GM18907 (cell line): ENCODE data around the gene TIGD3.

Experiments
- ATAC-seq: cut with Tn5 transposase; IDR thresholded peaks from one replicate; pipeline ENCODE4 v1.9.1; 2021; ENCODE audit warnings: mild to moderate bottlenecking, moderate library complexity; ENCODE audit not compliant: unreplicated experiment

The TIGD3 gene

DNA sequence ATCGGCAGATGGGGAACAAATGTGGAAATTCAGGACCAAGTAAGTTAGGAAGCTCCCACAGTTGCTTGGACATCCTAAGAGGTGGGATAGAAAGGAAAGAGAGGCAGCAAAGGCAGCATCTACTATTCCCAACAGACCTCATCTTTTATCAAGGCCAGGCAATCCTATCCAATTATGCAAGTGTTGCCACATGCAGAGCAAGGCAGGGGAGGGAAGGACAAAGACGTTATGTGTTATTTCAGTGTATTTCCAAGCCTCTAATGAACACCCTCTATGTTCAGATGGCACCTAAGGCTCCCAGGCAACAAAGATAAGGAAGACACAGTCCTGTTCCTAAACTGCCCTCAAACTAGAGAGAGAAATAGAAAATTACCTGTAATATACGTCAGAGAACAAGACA is 9.2 kb downstream of the TIGD3 start:
- no peak for ATAC-seq

DNA sequence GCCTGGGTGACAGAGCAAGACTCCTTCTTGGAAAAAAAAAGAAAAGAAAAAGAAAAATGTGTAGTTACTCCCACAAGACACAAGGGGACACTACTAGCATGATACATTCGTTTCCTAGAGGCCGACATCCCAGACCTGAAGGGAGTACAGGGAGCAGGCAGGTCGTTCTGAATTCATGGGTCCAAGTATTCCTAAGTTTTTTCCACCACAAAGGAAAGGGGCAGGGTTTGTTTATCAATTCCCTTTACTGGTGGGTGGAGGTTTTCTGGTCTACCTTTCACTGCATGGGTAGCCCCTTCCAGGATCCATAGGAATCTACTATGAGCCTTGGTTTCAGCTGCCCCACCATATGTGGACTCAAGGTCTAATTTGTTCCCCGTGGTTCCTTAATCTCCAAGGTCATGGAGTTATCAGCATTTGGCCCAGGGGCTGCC is 11.8 kb downstream of the TIGD3 start:
- ATAC-seq: no peak

DNA sequence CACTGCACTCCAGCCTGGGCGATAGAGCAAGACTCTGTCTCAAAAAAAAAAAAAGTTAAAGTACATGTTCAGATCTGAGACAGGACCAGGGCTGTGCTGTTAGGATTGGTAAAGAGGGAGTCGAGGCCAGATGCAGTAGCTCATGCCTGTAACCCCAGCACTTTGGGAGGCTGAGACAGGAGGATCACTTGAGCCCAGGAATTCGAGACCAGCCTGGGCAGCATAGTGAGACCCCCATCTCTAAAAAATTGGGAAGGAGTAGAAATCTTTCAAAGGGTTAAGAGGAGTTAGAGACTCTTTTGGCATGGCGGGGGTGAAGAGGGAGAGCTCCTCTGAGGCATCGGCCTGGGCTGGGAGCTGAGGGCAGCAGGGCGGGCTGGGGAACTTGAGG is 16.1 kb downstream of the TIGD3 start:
- ATAC-seq: no peak

DNA sequence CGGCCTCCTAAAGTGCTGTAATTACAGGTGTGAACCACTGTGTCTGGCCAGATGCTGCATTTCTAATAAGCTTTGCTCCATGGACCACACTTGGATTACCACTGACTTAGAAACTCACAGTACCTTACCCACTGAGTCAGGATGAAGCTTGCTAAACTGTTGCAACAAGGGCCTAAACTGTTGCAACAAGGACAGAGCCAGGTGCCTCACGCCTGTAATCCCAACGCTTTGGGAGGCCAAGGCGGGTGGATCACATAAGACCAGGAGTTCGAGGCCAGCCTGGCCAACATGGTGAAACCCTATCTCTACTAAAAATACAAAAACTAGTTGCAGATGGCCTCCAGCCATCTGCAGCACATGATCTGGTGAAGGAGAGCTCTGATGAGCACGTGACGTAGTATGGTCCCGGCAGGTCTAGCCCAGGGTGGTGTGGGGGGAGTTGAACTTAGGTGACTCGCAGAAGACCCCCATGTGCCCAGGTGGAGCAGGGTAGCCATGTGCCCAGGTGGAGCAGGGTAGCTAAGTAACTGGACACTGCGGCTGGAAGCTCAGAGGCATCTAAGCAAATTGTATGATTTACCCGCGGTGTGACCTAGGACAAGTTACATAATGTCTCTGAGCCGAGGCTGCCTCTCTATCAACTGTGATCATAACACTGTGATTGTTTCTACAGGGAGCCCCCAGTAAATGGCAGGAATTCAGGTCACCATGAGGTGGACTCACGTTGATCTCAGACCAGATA is 19.5 kb downstream of the TIGD3 start:
- no peak for ATAC-seq

DNA sequence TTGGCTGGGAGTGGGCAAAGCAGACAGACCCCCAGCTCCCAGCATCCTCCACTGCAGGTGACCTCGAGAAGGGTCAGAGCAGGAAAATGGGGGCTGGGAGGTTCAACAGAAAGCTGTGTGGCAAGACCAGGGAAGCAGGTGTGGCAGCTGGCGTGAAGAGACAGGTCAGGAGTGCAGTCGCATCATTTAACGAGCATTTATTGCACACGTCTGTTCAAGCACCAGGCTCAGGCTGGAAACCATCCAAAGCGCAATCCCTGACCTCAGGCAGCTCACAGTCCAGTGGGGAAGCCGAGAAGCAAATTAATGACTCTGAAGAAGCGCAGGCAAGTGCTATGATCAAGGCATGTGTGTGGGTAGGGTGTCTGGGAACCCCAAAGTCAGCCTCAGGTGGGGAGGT is 20.5 kb downstream of the TIGD3 start:
- no peak for ATAC-seq

DNA sequence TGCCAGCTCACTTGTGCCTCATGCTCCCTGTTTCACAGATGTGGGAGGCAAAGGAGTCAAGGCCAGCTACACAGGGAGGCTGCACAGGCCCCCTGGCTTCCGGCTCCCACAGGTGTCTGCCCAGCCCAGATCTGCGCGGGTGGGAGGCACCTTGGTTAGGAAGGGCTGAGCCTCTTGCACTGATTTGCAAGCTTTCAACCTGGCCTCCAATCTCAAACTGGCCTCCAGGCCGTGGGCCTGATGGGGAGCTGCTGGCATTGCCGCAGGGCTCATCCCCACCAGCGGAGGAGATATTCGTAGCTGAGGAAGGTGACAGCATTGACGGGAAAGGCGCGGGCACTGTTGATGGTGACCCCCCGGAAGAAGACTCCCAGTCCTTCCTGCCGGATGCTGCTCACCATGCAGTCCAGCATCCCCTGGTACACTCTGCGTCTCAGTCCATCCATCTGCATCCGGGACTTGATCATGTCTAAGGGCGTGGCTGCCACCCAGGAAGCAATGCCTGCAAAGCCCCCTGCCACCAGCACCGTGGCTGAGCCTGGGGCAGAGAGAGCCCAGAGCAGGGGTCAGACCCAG is 21.7 kb downstream of the TIGD3 start:
- no peak for ATAC-seq

DNA sequence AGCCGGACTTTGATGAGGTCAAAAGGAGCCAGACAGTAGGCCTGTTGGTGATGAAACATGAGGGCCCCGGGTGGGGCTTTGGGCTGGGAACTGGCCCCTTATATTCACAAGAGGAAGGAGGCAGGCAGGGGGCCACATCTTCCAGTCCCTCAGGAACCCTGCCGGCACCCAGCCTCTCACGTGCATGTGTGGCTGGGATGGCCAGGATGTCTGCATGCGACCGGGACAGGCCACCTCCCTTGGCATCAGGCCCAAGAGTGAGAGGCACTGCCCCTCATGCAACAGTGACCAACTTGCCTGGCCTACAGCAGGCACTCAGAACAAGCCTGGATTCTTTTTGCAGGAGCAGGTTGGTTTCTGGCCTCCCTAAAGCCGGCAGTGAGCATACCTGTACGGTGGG is 22.5 kb downstream of the TIGD3 start:
- ATAC-seq: no peak

DNA sequence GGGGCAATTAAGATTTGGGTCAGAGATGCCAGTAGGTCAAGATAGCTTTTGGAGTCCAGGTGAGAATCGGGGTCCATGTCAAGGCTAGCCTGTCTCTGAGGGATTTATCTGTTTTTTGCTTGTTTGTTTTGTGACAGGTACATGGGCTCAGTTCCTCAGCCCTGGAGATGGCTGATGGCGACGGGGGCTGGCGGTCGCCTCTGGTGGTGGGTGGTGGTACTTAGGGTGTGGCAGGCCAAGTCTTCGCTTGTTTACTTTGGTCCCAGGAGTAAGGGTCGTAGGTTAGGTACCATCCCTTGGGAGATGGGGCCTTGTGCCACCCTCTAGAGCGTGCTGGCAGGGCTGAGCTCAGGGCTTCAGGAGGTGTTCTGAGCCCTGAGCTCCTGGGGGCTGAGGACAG is 23.2 kb downstream of the TIGD3 start:
- ATAC-seq: no peak

DNA sequence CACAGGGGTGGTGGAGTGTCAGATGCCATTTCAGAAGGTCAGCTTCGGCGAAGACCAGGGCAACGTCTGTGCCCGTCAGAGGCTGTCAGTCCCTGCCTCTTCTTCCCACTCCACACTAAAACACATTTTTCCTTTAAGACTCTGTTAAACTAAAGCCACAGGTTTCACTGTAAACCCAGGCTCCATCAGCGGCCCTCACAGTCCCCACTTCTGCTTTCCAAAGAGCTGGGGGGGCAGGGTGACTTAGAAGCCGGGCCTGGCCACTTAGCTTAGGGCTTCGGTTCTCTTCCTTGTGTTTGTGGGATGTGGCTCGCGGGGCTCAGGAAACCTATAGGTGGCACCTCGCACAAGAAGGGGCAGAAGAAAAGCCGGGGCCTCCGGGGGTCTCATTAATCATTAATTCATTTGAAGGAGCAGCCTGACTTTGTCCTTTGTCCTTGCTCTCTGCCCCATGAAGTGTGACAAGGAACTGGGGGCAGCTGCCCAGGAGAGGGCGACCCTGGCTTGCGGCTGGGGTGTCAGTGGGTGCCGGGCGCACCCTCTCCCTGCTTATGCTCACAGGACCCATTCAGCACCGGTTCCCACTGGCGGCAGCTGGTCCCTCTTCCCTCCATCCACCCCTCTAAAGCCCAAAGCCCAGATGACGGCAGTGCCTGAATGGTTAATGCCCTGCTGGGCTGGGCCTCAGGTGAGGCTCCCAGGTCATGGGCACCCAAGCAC is 23.8 kb downstream of the TIGD3 start:
- no peak for ATAC-seq

DNA sequence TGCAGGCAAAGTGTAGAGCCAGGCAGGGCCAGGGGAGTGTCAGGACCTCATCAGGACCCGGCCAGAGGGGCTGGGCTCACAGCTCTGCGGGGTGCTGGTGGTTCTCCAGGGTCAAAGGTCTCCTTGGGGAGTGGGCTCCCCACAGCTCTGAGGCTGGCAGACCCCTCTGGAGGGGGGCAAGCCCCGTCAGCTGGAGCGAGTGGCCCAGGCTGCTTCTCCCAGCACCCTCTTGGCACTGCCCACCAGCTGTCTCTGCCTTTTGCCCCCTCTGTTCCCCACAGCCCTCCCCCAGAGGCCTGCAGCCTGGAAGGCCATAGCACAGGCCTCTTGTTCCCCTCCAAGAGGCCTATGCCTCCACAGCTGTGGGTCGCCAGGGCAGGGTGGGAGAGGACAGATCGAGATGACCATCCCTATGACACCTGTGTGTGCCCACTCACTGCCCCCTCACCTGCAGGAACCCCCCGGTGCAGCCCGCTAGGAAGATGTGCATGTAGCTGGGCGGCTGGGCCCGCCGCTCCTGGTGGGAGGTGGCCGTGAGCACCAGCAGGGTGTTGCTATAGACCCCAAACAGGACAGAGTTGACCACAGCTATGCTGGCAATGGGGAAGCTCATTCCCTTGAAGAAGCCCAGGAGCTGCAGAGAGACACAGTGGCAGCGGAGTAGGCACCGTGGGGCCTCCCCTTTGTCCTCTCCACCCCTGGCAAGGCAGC is 24.5 kb downstream of the TIGD3 start:
- ATAC-seq: no peak

DNA sequence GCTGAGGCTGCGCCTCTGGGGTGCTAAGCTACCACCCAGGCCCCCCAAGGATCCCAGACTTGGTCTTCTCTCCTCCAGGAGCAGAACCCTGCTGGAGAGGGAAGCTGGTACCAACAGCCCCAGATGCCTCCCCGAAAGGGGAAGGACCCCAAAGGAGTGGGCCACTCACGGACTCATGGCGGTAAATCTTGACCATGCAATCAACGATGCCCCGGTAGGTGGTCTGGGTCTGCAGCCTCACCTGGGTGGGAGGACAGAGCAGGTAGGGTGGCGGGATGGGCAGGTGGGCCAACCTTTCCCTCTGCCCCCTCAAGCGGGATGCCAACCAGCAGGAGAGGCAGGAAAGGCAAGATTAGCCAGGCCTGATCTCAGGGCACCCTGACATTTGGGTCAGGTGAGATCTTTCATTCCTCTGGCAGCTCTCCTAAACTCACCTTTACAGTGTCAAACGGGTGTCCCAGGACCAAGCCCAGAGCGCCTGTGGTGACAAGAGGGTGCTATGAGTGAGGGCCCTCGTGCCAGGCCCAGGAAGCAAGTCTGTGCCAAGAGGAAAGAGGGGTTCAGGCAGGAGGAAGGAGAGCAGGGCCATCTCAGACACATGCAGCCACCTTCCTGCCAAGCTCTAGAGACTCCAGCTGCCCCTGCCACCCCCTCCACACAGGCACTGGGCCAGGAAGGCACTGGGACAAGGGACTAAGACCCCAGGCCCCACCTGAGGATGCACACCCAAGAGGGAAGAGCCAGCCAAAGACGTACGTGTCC is 25.3 kb downstream of the TIGD3 start:
- no peak for ATAC-seq

DNA sequence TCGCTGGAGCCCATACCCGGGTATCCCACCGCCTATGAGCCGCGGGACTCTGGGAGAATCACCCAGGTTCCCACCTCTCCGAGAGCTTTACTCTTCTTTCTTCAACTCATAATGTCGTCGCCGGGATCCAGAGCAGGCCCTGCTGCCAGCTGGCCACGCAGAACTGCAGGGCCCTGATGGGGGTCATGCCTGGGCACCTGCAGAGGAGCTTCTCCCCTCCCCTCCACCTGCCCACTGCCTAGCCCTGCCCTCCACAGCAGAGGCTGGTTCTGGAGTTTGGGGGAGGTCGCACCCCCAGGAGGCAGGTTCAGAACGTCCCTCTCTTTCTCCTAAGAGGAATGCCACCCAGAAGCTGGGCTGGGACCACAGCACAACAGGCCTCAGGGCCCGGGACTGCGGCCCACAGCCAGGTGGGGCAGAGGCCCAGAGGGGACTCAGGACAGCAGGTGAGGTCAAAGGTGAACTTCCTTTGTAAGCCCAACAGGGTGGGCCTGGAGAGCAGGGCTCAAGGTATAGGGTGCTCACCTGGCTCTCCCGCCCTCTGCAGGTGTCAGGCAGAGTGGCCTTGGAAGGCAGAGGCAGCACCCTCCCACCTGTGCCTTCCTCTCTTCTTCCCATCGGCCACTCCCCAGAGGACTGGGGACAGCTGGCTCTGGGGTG is 26.0 kb downstream of the TIGD3 start:
- ATAC-seq: no peak

DNA sequence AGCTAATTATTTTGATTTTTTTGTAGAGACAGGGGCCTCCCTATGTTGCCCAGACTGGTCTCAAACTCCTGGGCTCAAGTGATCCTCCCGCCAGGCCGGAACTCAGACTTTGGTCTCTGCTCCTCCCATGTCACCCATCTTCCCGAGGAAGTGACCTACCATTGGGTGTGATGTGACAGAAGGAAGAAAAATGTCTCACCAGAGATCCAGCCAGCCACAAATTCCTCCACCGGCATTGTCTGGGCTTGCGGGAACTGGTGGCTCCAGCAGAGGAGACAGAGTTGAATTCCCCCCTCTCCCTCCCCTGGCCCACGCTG is 27.1 kb downstream of the TIGD3 start:
- ATAC-seq: no peak

DNA sequence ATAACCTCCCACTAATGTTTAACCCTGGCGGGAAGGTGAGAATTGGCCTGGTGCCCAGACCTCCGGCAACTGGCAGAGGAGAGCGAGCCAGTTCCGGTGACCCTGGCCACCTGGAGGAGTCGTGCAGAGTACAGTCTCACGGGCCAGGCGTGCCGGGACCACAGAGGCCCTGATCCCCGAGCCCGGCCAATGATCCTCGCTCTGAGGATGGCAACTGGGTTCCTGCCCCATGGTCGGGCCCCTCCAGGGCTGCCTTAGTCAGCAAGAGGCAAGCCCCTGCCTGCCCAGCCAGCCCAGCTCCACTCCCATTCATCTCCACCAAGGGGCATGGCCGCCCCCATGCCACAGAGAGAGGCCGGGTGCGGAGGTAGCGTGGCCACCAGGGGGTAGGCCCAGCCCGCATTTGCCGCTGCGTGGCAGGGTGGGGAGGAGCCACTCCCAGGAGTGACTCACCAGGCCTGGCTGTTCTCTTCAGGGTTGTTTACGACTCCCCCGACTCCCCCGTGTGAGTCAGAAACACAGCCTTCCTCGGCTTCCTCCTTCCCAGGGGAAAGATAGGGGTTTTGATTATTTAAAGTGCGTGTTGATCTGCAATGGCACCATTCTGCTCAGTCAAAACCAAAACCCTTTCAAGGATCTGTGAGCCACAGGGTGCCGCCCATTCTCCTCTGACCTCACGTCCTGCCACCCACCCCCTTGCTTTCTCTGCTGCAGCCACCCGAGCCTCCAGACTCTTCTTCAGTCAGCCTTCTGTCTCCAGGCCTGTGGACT is 27.7 kb downstream of the TIGD3 start, which contains the start of gene SLC25A45:
Gene SLC25A45, minus strand, starts transcription at position 614 of the 771 bp plus-strand sequence. CDS start 695 bp downstream, outside the sequence.
- ATAC-seq: peak; percentile 58

DNA sequence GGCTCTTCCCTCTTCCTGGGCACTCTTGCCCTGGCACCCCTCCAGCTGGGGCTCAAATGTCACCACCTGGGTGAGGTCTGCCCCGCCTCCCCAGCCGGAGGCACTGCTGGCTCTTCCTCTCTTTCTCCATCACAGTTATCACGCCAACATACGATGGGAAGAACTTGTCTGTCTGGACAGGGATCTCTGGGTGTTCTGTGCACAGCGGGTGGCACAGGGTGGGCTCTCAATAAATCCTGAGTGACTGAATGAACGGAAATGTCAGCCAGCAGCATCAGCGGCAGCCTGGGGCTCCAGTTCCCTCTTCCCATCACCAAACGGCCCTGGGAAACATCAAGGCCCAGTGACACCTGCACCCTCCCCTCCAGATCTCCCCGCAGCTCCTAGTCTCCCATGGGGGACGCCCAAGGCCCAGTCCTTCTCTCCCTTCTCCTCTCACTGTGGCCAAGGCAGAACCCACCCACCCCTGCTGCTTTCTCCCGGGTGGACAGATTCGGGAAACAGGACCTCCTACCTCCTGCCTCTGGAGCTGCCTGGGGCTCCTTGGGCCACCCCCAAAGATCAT is 28.3 kb downstream of the TIGD3 start:
- no peak for ATAC-seq

DNA sequence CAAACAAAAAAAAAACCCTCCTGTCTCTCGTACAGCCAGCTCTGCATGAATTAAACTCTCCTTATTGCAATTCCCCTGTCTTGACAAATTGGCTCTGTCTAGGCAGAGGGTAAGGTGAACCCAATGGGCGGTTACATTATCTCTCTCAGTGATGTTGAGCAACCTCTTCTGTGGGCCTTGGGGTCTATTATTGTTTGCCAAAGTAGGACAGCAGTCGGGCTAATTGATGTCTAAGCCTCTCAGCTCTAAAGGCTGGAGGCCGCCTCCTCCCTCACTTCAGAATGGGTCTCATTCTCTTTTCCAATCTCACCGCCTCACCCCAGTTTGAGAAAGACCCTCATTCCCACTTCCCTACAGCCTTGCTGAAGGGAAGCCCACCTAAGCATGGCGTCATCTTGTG is 29.2 kb downstream of the TIGD3 start:
- ATAC-seq: no peak

DNA sequence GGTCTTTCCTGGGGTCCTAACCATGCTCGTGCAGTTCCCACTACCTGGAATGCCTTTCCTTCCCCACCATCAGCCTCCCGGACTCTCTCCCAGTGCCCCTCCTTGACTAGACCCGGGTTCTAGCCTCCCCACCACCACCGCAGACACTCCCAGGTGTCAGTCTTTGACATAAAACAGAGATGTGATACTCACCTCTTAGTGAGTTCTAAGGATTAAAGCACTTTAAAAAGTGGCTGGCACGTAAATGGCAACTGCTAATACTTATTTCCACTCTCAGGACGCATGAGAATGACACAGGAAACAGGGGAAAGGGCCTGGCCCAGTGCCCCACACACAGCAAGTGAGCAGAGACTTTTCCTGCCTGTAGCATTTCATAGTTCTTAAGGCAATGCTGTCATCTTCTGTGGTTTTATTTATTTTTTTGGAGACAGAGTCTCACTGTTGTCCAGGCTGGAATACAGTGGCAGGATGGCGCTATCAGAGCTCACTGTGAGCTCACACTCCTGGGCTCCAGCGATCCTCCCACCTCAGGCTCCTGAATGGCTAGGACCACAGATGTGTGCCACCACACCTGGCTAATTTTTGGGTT is 29.8 kb downstream of the TIGD3 start:
- no peak for ATAC-seq

DNA sequence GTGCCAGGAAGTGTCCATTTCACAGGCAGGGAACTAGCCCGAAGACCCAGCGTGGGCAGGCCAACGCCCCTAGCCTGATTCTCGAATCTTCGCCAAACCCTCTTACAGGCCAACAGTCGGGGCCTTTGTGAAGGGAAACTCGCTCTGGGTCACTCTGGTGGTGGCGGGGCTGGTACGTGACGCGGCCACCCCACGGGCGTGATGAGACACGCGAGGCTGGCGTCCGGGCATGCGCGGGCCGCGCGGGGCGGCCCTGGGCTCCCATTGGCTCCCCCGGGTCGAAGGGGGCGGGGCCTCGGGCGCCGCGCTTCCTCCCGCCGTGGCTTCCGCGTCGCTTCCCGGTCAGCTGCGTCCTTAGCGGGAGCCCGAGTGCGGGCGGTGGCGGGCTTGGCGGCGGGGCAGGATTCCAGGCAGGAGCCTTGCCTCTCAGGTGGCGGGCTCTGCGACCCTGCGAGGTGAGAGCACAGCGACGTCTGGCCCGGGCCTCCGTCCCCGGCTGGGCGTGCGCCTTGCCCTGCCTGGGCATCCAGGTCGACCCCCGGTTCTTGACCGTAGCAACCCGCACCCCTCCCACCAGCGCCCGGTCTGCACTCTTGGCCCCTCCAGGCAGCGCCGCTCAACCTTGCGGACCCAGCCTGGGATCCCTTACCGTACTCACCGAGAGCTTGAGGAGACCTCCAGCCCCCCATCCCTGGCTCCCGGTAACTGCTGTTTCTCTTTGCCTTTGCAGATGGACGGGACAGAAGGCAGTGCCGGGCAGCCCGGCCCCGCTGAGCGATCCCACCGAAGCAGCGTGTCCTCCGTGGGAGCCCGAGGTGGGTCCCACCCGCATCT is 32.0 kb downstream of the TIGD3 start, which contains the start of gene FRMD8:
Gene FRMD8, plus strand, starts transcription at position 331 of the 834 bp plus-strand sequence. Its CDS starts 400 bp downstream, at position 731.
- ATAC-seq: no peak
